HG03095 (cell line): Measurements from ENCODE around the gene PDE4D.
"Not testable (repeated sequence)": the region's sequence is repeated elsewhere in the genome, so short reads cannot be mapped to it uniquely, and the experiment has no call there.

Source experiments
- ATAC-seq: cut with Tn5 transposase; IDR thresholded peaks from one replicate; pipeline ENCODE4 v1.9.1; 2021; ENCODE audit warnings: moderate library complexity; ENCODE audit not compliant: unreplicated experiment

Gene PDE4D

GRCh38 chr5:59587489-59588337 is 305.8 kb downstream of the PDE4D start:
- ATAC-seq = no peak

GRCh38 chr5:59586841-59587240 is 306.7 kb downstream of the PDE4D start:
- no peak for ATAC-seq

GRCh38 chr5:59584858-59585846 is 308.4 kb downstream of the PDE4D start:
- ATAC-seq = no peak

GRCh38 chr5:59583810-59584562 is 309.5 kb downstream of the PDE4D start:
- ATAC-seq = no peak

- no peak for ATAC-seq
Measured at GRCh38 chr5:59583151-59583809, 310.2 kb downstream of the PDE4D start.

DNA sequence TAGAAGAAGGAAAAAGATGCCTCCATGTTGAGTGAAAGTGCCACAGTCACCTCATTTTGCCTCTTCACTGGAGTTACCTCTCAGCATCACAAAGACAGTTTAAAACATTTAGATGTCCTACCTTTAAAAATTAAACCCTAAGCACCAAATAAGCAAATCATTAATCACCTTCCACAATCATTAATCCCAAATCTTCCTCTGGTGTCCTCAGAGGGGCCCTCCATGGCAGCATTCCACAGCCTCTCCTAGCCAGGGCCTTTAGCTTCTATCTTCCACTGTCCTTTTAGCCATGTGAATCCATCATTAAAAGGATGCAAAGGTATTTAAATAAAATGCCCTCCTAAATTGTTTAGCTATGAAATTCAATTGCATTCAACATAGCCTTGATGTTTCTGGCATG is 310.8 kb downstream of the PDE4D start:
- ATAC-seq = no peak

DNA sequence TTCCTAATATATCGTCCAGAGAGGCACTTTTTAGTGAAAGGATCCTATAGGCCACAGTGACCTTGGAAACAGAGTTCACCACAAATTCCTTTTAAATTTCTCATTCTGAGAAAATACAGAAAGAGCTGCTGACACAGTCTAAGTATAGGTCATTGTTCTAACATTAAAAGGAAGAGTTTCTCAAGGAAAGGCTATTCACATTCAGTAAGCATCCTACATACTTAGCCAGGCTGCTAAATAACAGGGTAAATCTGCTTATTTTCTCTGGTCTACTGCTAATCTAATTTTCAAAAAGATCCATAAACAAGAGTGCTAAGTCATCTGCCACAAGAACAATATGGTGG is 313.7 kb downstream of the PDE4D start:
- no peak for ATAC-seq

- ATAC-seq = no peak
Measured at GRCh38 chr5:59579101-59579823, 314.3 kb downstream of the PDE4D start.

DNA sequence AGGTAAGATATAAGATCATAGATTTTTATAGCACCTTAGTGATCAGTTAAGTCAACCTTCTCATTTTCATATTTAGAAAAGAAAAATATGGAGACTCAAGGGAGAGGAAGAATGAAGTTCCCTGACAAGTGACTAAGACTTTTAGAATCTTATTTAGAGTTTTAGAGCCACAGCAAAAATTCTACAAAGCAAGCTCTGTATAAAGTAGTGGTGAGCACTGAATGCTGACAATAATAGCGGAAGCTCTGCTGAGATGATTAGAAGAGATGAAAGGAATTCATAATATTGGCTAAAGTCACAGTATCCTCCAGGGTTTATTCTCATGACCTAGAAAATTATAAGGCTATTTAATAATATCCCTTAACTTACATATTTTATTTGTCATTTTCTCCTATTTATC is 316.0 kb downstream of the PDE4D start:
- ATAC-seq = no peak

DNA sequence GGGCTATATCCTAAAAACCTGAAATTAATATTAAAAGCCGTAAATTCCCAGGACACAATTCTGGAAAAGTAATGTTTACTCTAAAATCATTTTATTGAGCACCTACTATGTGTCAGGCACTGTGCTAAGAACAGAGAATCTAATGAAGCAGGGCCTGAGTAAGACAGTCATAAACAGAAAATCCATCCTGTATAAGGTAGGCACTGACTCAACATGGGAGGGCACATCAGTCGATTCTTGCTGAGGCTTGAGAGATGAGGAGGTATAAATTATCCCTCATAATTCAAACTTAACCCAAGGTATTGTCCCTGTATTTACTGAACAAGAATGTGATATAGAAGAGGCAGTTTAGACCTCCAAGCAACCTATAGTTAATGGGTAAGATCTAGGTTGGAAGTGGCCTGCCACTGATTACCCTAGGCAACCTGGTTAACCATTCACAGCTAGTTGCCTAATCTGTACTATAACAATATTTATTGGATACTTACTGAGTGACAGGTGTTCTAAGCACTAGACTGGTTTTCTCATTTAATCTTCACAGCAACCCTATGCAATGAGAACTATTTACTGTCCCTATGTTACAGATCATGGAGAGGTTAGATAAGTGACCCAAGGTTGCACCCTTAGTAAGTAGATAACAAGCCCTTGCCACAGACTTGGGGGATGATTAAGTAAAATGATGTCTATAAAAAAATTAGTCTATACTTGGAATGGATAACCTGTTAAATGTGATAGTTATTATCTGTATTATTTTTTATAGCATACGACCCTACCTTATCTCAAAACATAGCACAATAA is 317.7 kb downstream of the PDE4D start:
- ATAC-seq = no peak

DNA sequence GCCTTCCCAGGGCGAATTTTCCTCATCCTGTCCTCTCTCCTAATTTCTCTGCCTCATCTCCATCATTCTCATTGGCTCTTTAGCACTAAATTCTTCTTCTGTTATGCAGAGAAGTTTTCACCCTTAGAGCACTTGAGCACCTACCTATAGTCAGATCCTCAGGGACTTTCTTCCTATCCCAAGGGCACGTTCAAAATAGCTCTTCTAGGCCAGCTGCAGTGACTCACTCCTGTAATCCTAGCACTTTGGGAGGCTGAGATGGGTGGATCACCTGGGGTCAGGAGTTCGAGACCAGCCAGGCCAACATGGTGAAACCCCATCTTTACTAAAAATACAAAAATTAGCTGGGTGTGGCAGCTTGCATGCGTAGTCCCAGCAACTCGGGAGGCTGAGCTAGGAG is 320.0 kb downstream of the PDE4D start:
- not testable (repeated sequence) for ATAC-seq

DNA sequence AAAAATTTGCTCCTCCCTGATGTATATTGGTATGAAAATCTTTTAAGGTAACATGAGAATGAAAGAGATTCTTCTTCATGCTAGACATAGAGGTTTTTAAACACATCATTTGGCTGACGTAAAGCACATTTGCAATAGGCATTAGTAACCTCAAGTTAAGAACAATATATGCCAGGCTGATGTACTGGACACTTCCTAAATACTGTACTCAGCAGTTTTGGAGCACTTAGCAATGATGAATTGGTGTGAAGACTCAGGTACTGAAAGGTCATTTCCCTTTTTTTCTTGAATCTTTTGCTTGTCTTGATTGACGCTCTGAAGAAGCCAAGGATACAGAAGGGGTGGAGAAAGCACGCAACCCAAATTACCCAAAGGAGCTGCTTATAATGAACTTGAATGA is 322.5 kb downstream of the PDE4D start:
- ATAC-seq = no peak

DNA sequence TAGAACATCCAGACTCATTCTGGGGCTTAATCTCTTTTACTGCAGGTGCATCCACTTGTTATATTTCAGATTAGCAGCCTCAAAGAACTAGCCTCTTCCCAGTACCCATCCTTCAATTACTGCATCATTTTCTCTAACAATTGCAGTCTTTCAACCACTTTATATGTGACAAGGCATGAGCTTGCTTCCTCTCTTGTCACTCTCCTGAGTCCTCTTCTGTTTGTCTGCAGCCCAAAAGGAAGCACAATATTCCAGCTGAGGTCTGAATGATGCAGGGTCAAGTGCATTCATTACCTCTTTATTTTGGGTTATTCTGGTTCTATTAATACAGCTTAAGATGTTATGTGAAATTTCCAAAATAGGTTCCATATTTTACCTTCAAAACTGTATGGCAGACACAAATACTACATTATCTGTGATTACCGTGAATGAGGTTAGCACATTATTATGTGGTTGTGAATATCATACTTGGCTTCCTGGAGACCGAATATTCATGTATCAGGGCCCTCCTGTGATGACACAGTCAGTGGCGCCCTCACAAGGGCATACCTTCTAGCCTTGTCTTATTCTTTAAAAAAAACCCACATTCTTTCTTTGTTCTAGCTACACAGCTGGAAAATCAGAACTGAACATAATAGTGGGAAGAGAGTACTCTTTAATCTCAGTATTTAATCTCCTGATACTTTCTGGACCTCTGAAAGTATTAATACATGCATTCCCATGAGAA is 323.8 kb downstream of the PDE4D start:
- ATAC-seq = no peak

- no peak for ATAC-seq
Measured at GRCh38 chr5:59569158-59569557, 324.4 kb downstream of the PDE4D start.

DNA sequence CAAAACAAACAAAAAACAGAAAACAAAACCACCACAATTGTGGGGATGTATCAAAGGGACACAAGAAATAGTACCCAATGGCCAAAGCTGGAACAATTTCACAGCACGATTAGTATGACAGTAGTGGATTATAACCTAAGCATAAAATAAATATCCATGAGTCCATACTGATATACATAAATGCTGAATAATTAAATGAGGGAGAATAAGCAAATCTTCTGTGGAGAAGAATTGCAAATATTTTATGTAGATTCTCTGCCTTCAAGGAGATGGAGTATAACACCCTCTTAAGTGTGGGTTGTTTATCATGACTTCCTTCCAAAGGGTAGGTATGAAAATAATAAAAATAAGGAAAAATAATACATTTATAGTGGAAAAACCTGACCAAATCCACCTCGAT is 325.4 kb downstream of the PDE4D start:
- ATAC-seq = no peak

DNA sequence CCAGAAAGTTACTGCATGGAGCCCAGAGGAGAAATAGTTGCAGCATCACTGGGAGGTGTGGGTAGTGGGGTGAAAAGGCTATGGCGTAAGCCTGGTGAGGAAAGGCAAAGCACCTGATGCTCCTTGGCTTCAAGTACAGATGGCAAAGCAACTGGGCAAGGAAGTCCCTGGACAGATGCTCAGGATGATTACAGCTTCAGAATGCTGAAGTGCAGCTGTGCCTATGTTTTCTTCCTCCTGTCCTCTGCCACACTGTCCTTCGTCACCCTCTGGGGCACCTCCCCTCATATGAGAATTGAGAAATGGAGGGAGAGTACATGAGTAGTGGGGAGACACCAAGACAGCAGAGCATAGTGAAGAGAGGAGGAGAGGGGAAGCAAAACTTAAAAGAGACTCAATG is 328.0 kb downstream of the PDE4D start:
- no peak for ATAC-seq

DNA sequence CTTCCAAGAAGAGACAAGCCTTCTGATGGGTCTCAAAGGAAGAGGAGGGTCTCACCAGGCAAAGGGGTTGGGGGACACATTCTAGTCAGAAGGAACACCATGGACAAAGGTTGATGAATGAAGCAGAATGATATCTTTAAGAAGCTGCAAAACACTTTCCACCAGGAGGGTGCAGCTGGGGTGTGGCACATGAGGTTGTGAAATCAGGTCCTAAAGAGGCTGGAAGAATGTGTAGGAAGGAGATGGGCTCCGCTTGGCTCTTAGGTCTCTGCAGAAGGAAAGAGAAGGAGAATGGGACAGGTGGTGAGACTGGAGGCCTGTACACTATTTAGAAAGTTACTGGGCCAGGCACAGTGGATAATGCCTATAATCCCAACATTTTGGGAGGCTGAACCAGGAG is 328.6 kb downstream of the PDE4D start:
- ATAC-seq = no peak

DNA sequence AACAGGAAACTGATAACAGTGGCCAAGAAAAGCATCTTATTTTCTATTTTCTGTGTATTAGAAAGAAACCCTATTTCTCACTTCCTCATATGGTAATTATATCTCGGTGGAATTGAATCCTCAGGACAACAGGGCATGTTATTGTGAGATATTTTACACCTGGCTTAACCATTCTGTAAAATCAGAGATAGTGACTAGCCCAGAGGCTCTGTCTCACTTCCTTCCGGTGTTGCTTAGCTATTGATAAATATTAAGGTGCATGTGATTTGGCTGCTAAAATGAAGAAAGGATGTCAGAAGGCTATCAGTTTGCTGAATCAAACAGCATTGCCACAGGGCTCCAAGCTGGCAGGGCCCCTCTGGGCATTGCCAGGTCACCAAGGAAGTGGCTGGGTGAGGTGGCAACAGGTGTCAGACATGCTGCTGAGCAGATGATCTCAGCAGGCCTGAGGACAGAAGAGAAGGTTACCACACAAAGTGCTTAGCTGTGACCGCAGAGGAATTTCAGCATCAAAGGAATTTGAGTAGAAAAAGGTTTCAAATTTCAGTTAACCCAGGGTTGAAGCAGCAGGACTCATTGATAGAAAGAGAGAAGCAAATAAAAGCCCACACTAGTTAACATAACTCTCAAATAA is 330.7 kb downstream of the PDE4D start:
- ATAC-seq = peak; percentile 96
